Bone marrow (tissue), 2 donors: ENCODE measurements around the gene GALNT9.
"Not testable (repeated sequence)": the region's sequence is repeated elsewhere in the genome, so short reads cannot be mapped to it uniquely, and the experiment has no call there.

Experiments
- DNase-seq, 2 donors: peaks; one replicate each; lab custom pipeline; 2025; lab: John Stamatoyannopoulos, UW

GALNT9 gene

DNA sequence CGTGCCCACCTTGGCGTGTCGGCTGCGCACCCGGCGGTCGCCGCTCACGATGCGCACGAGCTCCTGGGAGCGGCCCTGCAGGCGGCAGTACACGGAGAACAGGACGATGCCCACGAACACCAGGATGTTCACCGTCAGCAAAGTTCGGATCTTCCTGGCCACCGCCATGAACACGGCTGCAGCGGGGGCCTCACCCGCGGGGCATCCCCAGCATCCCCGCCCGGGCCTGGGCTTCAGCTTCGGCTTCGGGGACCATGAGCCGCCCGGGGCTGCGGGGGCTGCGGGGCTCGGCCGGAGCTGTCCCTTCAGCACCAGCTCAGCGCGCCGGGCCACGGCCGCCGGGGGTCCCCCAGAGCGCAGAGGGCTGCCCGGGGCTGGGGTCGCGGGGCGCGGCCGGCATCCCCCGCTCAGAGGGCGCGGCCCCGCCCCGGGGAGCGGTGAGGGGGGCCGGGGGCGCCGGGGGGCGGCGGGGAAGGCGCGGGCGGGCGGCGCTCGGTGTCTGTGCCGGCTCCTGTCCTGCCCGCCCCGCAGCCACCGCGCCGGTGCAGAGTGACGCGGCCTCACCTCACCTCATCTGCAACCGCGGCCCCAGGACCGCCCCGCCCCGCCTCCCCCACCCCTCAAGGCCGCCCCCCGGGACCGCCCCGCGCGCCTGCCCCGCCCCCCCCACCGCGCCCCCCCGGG, at the start of gene GALNT9:
TSS of gene GALNT9 (minus strand) at position 554 of the 684 bp plus-strand sequence. CDS start at position 168, 386 bp downstream.
- DNase-seq: no peak

DNA sequence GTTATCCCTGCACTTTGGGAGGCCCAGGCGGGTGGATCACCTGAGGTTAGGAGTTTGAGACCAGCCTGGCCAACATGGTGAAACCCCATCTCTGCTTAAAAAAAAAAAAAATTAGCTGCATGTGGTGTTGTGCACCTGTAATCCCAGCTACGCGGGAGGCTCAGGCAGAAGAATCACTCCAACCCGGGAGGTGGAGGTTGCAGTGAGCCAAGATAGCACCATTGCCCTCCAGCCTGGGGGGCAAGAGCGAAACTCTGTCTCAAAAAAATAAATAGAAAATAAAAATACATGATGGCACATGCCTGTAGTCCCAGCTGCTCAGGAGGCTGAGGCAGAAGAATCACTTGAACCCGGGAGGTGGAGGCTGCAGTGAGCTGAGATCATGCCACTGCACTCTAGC, 49.7 kb upstream of the GALNT9 start:
- not testable (repeated sequence) for DNase-seq

DNA sequence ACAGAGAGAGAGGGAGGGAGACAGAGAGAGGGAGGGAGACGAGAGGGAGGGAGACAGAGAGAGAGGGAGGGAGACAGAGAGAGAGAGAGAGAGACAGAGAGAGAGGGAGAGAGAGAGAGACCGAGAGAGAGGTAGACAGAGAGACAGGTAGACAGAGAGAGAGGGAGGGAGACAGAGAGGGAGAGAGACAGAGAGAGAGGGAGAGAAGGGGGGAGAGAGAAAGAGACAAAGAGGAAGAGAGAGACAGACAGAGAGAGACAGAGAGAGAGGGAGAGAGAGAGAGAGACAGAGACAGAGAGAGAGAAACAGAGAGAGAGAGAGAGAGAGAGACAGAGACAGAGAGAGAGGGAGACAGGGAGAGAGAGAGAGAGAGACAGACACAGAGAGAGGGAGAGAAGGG, 47.8 kb upstream of the GALNT9 start:
- DNase-seq: no peak

DNA sequence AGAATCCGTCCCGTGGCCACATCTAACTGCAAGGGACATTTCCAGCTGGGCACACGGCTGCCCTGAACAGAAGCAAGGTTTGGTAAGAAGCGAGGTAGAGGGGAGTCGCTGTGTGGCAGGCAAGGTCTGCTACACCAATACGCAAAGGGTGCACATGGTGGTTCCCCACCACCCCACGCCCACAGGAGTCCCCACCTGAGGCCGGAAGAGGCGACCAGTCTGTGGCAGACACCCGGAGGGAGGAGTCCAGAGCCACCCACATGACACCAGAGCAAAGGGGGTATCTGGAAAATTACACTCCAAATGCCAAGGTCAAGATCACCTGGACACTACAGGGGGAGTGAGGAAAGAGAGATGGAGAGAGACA, 47.1 kb upstream of the GALNT9 start:
- no peak for DNase-seq

DNA sequence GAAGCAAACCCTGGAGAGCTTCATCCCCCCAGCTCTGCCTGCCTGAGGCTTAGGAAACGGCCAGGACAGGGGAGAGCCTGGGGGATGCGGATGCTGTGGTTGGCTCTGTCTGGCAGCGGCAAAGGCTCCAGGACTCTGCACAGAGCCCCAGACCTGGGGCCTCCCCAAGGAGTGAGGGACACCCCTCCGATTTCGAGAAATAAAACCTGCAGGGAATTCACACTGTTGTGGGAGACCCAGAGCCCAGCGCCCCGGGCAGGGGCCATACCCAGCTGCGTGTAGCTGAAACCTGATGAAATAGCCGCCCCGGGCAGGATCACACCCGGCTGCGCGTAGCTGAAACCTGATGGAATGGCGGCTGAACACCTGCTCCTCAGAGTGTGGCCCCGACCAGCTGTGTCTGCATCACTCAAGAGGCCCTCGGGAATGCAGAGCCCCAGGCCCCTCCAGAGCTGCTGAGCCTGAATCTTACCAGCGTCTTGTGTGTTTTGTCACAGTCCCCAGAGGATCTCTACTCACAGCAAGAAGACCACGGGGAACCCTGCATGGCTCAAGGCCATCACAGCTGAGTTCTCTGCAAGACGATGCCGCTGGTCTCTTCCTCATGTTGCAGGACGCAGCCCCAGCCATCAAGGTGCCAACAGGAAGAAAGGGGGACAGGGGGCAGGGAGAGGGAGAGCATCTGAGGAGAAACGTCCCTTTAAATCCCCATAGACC, 46.5 kb upstream of the GALNT9 start:
- no peak for DNase-seq

DNA sequence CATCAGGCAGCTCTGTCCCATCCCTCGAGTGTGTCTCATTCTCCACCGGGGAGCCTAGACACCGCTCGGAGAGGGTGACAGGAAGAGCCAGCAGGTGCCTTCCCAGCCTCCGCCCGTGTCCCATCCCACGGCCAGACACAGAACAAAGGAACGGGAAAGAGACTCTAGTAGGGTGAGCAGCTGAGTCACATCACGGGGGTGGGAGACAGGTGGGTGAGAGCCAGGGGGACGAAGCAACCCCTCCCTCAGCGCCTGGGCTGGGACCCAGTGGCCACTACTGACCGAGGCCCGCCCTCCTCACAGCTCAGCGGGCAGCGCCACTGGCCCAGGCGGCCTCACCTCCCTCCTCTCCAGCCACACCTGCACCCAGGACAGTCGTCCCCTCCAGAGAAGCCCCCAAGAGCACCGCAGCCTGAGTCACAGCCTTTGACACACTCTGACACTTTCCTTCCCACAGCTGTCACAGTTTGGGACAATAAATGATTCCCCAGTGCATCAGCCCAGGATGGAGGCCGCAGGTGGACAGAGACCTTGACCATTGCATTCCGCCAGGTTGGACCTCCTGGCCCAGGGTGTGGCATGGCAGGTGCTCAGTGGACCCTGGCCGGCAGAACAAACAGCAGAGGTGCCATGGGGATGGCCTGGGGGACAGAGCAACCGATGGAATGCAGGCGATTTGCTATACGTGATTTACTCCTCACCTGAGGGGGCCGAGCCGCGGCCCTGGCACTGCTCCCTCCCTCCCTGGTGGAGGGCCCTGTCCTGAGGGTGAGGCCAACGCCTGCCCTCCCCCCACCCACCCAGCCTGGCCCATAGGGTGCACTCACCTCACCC, 45.4 kb upstream of the GALNT9 start:
- no peak for DNase-seq

DNA sequence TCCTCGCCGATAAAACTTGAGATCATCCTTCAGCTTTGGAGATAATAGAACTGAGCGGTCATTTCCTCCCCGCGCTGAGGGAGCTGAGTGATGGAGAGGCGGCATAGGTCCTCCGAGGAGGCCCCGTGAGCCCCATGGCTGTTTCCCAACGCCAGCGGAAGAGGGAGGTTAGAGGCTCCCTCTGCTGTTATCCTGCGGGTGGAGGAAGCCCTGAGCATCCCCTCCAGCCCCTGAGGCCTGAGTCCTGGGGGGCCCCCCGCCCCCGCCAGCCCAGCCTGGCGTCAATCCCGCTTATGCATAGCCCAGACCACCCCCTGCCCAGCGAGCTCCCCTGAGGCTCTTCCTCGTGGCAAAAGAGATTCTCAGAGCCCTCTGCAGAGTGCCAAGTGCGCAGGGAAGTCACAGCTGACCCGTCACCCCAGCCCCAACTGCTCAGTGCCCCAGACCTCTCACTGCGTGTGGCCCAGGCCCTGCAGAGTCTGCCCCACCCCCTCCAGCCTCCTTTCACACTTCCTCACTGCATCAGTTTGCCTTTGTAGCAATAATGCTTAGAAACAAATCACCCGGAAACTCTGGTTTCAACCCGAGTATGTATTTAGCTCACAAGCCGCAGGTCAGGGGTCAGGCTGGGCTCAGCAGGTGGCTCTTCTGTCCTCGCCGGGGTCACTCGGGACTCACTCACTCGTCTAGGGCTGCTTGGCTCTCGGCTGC, 44.7 kb upstream of the GALNT9 start:
- no peak for DNase-seq

DNA sequence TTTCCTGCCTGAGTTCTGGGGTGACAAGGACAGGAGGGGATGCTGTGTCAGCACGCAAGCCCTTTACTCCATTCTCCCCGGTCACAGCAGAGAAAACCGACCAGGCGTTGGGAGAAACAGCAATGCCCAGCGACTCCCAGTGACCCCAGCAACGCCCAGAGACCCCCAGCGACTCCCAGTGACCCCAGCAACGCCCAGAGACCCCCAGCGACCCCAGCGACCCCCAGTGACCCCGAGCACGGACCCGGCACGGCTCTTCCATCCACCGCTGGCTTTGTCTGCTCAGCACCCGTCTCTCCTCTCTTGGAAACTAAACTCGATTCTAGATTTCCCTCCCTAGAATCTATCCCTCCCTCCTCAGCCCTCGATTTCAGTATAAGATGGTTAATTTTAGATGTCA, 38.5 kb upstream of the GALNT9 start:
- DNase-seq: no peak

DNA sequence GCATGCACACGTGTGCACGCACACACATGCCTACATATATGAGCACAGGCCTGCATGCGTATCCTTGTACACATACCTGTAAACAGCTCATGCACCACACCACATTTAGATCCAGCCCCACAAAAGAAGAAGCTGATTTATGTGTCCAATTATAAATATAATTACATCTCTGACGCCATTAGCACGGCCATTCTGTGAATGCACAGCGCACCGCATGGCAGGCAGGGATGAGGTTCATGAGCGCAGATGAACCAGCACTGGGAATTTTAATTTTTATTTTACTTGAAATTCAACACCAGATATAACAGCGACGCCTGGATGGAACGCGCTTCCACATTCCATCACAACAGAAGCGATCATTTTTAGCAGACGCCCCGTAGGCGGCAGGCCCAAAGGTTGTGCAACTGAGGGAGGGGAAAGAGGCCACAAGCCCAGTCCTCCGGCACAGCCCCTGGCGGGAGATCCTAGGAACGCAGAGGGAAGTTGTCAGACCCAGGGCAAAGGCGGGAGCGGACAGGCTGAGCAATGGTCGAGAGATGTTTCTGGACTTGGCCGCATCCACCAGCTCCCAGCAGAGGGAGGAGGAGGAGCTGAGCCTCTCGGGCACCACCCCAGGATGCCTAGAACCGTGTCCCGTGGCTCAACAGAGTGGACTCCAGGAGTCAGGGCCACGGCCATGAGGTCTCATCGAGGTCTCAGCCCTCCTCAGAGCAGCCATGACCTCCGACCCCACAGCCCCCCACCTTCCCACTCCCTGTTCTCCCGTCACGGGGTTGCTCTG, 37.9 kb upstream of the GALNT9 start:
- DNase-seq: no peak

DNA sequence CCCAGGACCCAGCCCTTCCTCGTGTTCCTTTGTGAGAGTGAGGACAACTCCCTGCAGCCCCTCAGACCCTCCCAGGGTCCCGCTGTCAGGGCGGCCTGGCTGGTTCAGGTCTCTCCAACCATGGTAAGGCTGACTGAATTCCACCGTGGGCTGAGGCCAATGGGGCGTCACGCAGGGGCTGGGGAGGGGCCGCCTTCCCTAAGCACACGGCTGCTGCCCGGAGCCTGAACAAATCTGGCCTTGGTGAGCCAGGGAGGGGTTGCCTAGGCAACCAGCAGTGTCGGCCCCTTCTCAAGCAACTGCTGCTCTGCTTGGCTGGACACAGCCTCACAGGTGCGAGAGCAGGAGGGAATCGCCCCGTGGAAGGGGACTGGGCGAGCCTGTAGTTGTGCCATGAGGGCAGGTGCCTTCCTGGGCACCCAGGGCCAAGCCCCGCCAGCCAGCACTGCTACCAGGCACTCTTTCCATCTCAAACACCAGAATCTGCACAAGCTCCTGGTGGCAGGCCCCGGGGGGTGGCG, 37.0 kb upstream of the GALNT9 start:
- no peak for DNase-seq

DNA sequence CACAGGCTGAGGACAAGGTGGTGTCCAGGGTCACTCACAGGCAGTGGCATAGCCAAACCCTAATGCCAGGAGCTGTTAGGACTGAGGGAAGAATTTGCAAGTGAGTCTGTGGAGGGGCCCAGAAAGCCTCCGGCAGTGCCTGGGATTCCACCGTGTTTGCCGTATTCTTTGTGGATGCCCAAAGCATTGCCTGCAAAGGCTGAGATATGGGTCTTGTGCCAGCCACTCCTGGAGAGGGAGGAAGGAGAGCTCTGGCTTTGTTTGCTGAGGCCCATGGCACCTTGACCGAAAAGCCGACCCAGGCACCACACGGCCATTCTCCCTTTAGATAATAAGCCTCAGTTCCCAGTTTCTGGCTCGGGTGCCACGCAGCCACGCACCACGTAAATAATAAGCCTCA, 35.8 kb upstream of the GALNT9 start:
- no peak for DNase-seq

DNA sequence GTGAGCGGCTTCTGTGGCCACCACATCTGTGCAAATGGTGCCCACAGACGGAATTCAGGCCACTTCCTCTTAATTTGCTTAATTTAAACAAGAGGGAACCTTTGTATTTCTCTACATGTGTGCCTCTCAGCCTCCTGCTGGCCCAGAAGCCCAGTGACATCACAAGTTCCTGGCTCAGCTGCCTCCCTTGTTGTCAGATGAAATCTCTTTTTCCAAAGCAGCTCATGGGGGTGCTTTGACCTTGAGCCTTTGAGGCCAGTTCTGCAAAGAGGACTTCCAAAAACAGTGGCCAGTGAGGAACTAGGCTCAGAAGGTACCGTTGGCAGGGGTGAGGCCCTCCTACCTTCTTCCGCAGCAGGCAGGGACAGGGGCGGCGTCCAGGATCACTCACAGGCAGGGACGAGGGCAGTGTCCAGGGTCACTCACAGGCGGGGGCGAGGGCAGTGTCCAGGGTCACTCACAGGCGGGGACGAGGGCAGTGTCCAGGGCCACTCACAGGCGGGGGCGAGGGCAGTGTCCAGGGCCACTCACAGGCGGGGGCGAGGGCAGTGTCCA, 35.0 kb upstream of the GALNT9 start:
- DNase-seq: no peak

DNA sequence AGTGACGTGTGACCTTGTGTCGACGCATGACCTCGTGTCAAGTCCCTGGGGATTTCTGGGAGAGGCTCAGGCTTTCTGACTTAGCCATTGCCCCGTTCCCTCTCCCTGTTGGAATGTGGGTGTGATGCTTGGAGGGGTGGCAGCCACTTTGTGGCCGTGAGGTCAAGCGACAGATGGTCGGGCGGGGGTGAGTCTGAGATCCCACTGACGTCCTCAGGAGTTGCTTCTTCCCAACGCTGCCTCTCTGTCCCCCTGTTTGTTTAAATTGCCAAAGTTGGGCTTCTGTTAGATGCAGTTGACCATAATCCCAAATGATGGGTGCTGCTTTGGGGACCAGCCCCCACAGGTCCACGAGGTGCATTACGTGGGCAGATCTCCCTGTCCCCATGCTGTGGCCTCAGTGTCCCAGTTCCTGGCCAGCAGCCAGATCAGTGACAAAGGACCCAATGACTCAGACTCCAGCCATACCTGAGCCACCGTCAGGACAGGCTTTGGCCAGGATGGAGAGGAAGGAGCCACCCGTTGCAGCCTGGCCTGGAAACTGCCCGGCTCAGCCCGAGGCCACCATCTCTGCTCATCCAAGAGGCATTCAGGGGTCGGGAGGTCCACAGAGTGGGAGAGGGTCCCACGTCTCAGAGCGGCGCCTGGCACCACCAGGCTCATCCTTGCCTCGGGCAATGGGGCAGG, 34.4 kb upstream of the GALNT9 start:
- DNase-seq: no peak

DNA sequence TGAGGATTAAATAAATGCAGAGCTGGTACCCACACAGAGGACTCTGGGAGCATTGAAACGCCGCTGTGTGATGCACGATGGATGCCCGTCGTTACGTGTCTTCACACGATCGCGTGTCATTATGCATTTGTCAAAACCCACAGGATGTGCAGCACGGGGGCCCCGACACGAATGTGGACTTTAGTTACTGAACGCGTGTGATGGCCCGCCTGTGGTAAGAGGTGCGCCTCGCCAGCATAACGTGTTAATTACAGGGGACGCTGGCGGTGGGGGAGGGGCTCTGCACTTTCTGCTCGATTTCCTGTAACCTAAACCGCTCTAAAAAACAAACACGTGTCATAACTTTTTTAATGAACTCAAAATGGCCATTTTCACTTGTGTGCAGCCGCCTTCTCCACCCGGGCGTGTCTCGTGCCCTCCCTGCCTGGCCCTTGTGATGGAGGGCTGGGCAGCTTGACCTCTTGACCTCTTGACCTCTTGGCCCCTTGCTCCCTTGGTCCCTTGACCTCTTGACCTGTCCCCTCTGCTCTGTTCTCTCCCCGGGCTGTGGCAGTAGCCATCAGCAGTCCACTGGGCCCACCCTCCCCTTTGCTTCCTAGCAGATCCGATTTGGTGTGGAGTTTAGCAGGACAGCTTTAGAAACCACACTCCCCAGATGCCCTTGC, 33.7 kb upstream of the GALNT9 start:
- DNase-seq: no peak

DNA sequence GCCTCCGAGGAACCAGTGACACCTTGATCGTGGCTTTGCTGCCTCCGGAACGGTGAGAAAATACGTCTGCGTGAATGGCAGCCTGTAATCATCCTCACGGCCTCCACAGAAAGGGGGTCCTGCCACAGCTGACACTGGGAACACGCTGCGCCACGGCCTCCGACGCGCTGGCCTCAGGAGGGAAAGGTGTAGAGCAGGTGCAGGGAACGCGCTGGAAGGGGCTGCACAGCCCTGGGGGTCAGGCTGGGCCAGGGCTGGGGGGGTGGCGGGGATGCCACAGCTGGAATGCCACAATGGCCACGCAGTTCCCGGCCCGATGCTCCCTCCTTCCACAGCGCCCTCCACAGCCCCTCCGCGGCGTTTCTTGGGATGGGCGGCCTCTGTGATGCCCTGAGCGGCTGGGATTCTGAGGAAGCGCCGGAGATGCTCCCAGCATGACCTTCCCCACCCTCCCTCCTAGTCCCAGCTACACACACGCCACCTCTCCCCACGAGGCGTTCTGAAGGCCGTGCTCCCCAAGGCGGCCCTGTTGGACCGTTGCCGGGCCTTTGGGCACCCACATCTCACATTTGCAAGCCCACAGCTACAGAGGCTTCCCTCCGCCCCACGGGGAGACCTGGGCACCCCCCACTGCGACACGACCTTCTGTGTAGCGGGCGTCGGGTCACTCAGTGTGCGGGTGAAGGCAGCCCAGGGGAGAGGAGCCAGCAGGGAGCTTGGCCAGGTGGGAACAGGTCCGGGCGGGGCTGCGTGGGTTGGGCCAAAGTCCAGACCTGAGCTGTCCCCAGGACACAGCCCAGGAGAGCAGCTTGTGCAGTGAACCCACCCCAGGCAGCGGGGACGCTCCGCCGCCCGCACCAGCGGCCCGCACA, 31.8 kb upstream of the GALNT9 start:
- no peak for DNase-seq

DNA sequence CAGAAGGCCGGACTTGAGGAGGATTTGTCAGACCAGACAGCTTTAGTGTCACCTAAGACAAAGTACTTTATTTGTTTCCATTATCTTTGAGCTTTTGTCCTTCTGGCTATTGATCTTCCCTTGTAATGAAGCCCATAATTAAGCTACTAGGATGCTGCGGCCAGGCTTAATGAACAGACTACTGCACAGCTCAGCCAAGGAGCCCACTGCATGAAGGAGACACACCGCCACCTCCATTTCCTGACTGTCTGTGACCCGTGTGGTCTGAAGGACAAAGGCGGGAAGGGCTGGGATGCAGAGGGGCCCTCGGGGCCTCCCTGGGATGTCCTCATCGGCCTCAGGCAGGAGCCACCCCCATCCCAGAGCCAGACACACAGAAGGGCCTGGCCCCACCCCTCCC, 31.0 kb upstream of the GALNT9 start:
- DNase-seq: no peak

DNA sequence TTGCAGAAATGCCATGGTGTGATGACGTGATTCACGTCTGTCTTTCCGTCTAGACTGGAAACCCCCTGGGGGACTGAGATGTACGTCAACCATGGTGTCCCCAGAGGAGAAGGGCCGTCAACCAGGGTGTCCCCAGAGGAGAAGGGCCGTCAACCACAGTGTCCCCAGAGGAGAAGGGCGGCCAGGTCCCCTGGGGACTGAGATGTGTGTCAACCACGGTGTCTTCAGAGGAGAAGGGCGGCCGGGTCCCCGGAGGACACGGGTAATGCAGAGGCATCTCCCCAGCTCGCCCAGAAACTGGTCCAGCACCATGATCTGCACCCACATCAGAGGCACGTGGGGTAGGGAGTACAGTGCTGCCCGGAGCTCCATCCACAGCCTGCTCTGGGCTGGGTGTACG, 30.6 kb upstream of the GALNT9 start:
- DNase-seq: no peak

DNA sequence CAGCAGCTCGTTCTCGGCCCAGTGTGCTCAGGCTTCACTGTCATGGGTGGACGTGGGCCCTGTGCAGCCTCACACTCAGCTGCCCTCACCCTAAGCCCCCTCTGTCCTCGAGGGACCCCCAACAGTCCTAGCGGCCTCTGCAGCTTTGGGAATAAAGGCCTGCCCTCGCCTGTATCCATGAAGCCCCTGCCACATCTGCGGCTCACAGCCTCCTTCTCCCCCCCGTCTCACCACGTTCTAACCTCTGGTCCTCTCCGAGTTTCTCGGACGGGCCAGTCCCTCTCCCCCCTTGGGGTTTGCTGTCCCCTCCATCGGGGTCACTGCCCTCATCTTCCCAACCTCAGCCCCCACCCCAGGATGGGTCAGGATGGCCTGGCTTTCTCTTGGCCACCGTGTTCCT, 30.2 kb upstream of the GALNT9 start:
- DNase-seq: no peak
